Measurements from ENCODE around the gene HIC1.

- TF ChIP-seq STAT1 (IDR thresholded peaks at IDR 0.05; ENCODE audit: unreplicated experiment) (no peak), POLR2AphosphoS5 (IDR thresholded peaks at IDR 0.05; ENCODE audit: low read depth) (no peak), CTCF (conservative IDR thresholded peaks at IDR 0.05; ENCODE audit: low read depth in 2 of 2) (no peak), CREB1 (CRISPR knock-in tag; IDR thresholded peaks at IDR 0.05; ENCODE audit: low read depth) (no peak), REST (IDR thresholded peaks at IDR 0.05; ENCODE audit: unreplicated experiment) (no peak), EZH2 (IDR thresholded peaks at IDR 0.05; ENCODE audit: low read depth, unreplicated experiment) (no peak), JUNB (IDR thresholded peaks at IDR 0.05; ENCODE audit: unreplicated experiment) (no peak), NANOG (IDR thresholded peaks at IDR 0.05; ENCODE audit: borderline replicate concordance) (no peak)
Observed at GRCh38 chr17:2081564-2081963, 26.7 kb downstream of the HIC1 start.

All from GM23338 (cell line).